ENCODE data around the gene HMSD. TPM values are rescaled to one million over a fixed set of nuclear protein-coding genes. Genes with fewer than 3 reads are reported as not detected.
"Not testable (repeated sequence)": the region's sequence is repeated elsewhere in the genome, so short reads cannot be mapped to it uniquely, and the experiment has no call there.

Gene HMSD
- total RNA-seq, 1 donor from 2014 or later = 0.11 TPM

- no peaks in the 10 kb centered on the region for H3K4me1 Mint-ChIP-seq
- H3K27me3 Mint-ChIP-seq = peaks cover 21% of the 10 kb centered on the region
- H3K36me3 Mint-ChIP-seq (ENCODE audit: low read depth) = no peaks in the 10 kb centered on the region
- DNase-seq (no peak), ATAC-seq (ENCODE audit: low read depth) (no peak)
- CTCF ChIA-PET = no interaction called here
- no peaks in the 10 kb centered on the region for H3K9me3 Mint-ChIP-seq
- intact Hi-C loops (cut with micrococcal nuclease) = no loop called here
- H3K27ac Mint-ChIP-seq = no peak overlapping the region
- POLR2A ChIA-PET = no interaction called here
- no peak overlapping the region for H3K4me3 Mint-ChIP-seq
- no peak for TF ChIP-seq CTCF (IDR thresholded peaks at IDR 0.05)
These were observed 24.6 kb upstream of the HMSD start for GRCh38 chr18:63924551-63924950.

GRCh38 chr18:63928331-63928730, 20.8 kb upstream of the HMSD start:
- POLR2A ChIA-PET = no interaction called here
- Mint-ChIP-seq H3K4me1 (no peaks in the 10 kb centered on the region), H3K4me3 (no peak overlapping the region), H3K36me3 (ENCODE audit: low read depth) (no peaks in the 10 kb centered on the region), H3K27me3 (peaks cover 22% of the 10 kb centered on the region), H3K9me3 (no peaks in the 10 kb centered on the region), H3K27ac (no peak overlapping the region)
- ATAC-seq (ENCODE audit: low read depth) = no peak
- intact Hi-C loops (cut with micrococcal nuclease) = no loop called here
- CTCF ChIA-PET = no interaction called here
- no peak for TF ChIP-seq CTCF (IDR thresholded peaks at IDR 0.05)
- DNase-seq = no peak

- H3K36me3 Mint-ChIP-seq (ENCODE audit: low read depth); H3K4me3 Mint-ChIP-seq; intact Hi-C loops (cut with micrococcal nuclease); ATAC-seq (ENCODE audit: low read depth); CTCF ChIA-PET; H3K9me3 Mint-ChIP-seq; H3K4me1 Mint-ChIP-seq; H3K27ac Mint-ChIP-seq; DNase-seq; POLR2A ChIA-PET: not testable (repeated sequence)
- peaks cover 17% of the 10 kb centered on the region for H3K27me3 Mint-ChIP-seq
These were observed 19.7 kb upstream of the HMSD start for GRCh38 chr18:63929369-63929768.

GRCh38 chr18:63930773-63931354, 18.2 kb upstream of the HMSD start:
- no peak overlapping the region for H3K4me3 Mint-ChIP-seq
- no peak overlapping the region for H3K27ac Mint-ChIP-seq
- ATAC-seq (ENCODE audit: low read depth) (no peak), DNase-seq (no peak)
- no peaks in the 10 kb centered on the region for H3K9me3 Mint-ChIP-seq
- POLR2A ChIA-PET = no interaction called here
- peaks cover 14% of the 10 kb centered on the region for H3K27me3 Mint-ChIP-seq
- no peak for TF ChIP-seq CTCF (IDR thresholded peaks at IDR 0.05)
- no peaks in the 10 kb centered on the region for H3K4me1 Mint-ChIP-seq
- CTCF ChIA-PET = interaction anchor here (1.2 kb wide), 1 partner anchor 9 kb away, joined by 3 read pairs; no protein-coding TSS in a partner anchor
- H3K36me3 Mint-ChIP-seq (ENCODE audit: low read depth) = no peaks in the 10 kb centered on the region
- intact Hi-C loops (cut with micrococcal nuclease) = no loop called here

- Mint-ChIP-seq H3K27me3 (peaks cover 8% of the 10 kb centered on the region), H3K27ac (no peak overlapping the region), H3K4me1 (peaks cover 3% of the 10 kb centered on the region), H3K36me3 (ENCODE audit: low read depth) (no peaks in the 10 kb centered on the region), H3K4me3 (no peak overlapping the region), H3K9me3 (no peaks in the 10 kb centered on the region)
- CTCF ChIA-PET = interaction anchor here (0.6 to 4.0 kb wide), 13 partner anchors 11 to 430 kb away, joined by 3 to 48 read pairs (median 4); no protein-coding TSS in a partner anchor
- ATAC-seq (ENCODE audit: low read depth) (peak; percentile 94), DNase-seq (peak; percentile 35)
- no peak for TF ChIP-seq CTCF (IDR thresholded peaks at IDR 0.05)
- intact Hi-C loops (cut with micrococcal nuclease) = loop anchor here (1.0 to 2.0 kb wide), 6 partner anchors 13 to 418 kb away; partner anchors contain the start of genes HMSD and SERPINB8
- POLR2A ChIA-PET = interaction anchor here (1.9 kb wide), 1 partner anchor 34 kb away, joined by 6 read pairs; the partner anchor contains the start of gene SERPINB8
These were observed 12.8 kb upstream of the HMSD start for GRCh38 chr18:63936156-63936931.
